Stimulated activated CD4-positive, alpha-beta T cell treated with anti-CD3 and anti-CD28 coated beads, TNF-alpha, amount 100 ng/mL, for 48 hours (primary cell): ENCODE data around the gene DNAH8.

ENCODE experiments used
- DNase-seq, 3 donors: peaks; one replicate each; pipeline ENCODE4 v3.0.0-alpha.2; 2020; ENCODE audit warnings: low read depth in 3 of 3

The DNAH8 gene

DNA sequence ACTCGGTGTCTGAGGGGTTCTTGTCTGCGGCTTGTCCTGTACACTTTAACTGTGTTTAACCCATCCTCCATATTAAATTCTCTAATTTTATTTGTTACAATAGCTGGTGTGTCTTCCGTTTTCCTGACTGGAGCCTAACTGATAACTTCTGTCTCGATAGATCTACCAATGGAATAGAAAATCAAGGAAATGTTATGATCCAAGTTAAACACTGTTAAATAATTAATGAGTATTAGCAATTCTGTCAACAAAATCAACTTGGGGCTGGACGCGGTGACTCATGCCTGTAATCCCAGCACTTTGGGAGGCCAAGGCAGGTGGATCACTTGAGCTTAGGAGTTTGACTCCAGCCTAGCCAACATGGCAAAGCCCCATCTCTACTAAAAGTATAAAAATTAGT lies 81.7 kb downstream of the DNAH8 start:
- no peak for DNase-seq

DNA sequence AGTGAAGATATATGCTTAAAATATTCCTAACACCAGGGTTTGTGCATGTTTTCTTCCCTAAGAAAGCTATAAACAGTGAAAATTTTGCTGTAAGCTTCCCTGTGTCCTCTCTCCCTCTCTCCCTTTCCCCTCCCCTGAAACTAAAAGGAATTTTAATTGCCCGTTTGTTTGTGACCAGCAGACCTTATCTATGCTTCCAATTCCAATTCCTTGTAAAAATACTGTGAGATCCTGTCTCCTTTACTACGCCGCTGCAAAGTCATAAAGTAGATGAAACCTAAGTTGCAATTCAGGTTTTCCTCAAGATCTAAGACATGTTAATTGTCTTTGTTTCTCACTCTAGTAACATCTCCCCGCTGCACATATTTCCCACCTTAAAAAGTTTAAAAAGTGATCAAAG lies 82.3 kb downstream of the DNAH8 start:
- no peak for DNase-seq

DNA sequence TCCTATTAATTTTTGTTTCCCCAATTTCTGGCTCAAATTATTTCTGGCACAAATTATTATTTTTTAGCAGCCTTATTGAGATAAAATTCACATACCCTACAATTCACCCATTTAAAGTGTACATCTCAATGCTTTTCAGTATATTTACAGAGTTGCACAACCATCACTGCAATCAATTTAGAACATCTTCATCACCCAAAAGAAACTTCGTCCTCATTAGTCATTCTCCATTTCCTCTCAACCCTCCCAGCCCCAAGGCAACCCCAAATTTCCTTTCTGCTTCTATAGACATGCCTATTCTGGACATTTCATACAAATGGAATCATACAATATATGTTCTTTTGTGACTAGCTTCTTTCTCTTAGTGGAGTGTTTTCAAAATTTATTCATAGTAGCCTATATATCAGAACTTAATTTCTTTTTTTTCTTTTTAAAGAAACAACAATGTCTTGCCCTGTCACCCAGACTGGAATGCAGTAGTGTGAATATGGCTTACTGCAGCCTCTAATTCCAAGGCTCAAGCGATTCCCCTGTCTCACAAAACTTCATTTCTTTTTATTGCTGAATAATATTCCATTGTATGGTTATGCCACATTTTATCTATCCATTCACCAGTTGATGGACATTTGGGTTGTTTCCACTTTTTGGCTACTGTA lies 84.5 kb downstream of the DNAH8 start:
- no peak for DNase-seq

DNA sequence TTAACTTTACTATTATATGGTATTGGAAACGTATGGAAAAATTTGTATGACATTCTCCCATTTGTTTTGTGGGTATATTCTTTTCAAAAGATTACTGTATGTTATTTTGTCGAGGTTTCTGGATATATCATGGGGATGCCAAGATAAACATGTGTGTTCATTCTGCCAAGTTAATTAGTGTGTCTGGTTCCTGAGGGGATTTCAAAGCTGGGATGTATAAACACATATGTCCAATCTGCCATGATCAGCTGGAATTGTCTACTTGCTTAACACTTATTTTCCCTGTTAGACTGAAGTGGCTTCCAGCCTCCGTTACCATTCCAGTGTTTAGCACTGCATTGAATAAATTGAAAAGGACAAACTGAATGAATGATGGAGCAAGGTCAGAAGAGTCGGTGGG lies 86.2 kb downstream of the DNAH8 start:
- DNase-seq: no peak

DNA sequence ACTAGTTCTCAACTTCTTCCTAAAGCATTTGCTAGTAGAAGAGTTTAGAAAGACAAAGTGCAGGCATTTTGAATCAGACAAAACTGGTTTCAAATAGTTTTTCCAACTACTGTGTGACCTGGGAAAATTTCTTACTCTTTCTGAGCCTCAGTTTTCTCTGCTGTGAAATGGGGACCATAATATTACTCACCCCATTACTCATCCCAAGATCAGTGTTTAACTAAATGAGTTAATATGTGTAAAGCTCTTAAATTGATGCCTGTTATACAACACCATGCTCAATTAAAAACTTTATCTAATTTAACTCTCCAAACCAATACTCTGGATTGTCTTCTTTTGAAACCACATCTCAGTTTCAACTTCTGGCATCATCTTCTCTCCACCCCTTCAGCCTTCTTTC lies 87.4 kb downstream of the DNAH8 start:
- no peak for DNase-seq

DNA sequence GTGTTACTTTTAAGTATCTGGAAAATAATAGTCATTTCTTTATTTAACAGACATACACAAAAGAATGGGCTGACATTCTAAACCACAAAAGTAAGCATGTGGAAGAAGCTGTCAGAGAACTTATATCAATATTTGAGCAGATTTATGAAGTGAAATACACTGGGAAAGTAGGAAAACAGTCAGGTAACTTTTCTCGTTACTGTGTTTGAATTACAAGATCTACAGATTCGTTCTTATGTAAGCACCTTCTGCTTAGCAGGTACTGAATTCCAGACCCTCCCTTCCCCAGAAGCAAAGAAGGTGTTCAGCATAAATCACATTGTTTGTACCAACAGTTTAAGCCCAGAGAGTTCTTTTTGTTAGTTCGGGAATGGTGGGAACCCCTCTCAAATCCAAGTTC lies 88.0 kb downstream of the DNAH8 start:
- DNase-seq: no peak

DNA sequence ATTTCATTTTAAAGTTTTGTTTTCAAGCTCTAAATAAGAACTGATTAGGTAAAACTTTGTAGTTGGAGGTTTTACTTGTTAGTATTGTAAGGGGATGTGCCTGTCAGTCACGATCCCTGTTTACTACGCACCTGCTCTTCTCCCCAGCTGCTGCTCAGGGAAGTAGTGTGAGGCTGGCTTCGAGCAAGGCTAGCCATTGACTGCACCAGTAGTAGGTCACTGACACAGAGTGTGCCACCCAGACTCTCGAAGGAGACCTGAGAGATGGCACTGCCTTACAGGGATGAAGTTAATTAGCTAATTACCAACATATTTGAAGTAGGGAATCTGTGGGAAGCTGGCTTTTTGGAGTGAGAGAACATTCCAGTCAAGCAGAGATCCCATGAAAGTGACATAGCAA lies 89.2 kb downstream of the DNAH8 start:
- DNase-seq: no peak

DNA sequence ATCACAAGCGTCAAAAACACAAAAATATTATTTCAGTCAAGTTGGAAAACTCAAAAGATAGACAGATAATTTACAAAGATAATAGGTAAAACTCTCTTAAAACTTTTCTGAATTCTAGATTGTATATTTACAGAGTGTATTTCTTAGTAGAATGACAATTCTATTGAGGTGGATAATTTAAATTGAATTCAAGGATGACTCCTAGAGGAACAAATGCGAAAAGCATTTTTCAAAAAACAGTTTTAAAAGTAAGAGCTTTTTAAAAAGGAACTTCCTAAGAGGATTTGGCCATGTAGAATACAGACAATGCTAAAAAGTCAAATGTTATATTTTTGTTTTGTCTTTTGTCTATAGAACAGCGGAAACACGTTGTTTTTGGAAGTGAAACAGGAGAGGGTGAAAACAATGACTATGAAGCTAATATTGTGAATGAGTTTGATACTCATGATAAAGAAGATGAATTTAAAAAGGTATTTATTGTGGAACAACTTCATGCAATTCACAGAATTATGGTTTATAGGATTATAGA lies 90.1 kb downstream of the DNAH8 start:
- DNase-seq: no peak

DNA sequence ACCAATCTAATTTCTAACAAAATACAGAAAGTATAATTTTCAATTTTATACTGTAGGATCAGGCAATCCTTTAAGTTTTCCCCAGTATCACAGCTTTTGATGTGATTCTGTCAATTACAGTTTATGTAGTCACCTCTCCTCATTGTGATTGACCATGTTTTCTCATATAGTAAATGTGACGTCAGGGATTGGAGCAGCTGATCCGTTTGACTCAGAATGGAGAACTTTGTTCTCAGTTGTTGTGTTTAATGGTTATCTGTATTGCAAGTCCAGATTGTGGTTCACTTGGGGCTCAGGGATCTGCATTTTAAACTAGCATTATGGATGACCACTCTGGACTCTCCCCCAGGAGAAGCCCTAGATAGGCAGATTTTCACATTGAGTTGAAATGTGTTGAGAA lies 90.6 kb downstream of the DNAH8 start:
- DNase-seq: no peak

DNA sequence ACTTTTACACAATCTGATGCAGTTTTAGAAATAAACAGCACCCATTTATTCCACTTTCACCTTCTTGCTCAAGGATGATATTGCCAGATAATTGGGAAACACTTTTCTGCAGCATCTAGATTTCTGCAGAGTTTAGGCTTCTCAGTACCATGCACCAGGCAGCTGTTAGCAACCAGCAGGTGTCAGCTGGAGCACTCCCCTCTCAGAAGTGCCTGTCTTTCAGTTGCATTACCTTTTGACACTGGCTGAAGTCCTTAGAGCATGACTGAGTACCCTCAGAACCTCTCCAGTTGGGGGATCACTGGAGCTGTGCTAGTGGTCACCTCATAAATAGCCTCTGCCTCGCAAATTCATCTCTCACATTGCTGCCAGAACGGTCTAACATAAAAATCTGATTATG lies 91.2 kb downstream of the DNAH8 start:
- DNase-seq: no peak

DNA sequence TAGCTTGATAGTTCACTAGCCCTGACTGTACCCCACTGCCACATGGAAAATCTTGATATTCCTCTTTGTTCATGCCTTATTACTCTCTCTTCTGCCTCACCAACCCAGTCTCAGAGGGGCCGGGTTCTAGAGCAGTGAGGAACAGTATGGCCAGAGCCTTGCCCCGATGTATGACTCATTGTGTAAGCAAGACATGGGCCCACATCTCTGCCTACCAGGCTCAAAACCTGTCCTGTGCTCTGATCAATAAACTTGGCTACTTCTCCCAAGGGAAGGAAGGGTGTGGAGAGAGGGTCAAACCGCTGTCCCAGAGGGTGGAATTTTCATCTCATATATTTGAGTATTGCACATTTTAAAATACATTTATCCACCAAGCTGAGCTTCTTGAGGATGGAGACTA lies 91.7 kb downstream of the DNAH8 start:
- DNase-seq: no peak

DNA sequence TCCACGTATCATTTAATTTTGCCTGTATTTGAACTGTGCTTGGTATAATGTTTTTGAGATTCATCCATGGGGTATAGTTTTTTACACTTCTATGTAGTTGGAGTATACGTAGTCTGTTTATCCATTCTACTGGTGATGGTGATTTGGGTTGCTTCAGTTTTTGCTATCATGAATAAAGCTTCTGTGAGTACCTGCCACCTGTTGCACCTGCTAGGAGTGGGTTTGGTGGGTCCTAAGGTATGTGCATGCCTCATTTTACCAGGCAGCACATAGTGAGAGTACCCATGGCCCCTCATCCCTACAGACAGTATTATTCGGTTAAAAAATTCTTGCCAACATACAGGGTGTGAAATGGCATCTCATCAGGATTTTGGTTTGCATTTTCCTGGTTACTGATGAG lies 92.9 kb downstream of the DNAH8 start:
- DNase-seq: no peak

DNA sequence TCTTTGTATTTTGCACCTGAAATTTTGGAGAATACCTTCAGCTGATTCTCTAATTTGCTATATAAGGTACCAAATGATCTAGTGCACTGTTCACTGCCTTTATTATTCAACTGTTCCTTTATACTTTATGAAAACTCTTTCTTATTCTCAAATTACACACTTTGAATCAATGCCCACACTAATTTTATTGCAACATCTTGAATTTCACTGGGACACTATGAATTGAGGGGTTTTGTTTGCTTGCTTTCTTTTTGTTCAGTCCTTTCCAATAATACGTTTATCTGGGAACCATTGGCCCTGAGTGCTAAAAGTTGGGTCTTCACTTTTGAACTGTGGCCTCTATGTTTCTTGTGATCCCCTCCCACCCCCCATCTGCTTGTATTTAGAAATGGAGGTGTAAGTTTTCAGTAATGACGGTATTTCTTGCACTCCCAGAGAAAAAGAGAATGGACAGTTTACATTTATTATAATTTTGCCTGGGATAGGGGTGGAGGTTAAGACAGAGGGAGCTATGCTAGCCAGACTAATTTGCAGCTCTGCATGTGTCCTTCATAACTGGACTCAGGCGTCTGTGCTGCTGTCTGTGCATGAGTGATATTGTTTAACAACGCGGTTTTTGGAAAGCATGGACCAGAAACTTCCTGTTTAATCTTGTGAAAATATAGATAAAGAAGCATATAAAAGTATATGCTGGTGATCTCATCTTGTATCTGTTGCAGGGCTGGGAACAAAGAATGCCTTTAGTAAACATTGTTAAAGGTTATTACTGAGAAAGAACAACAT lies 98.1 kb downstream of the DNAH8 start:
- no peak for DNase-seq

DNA sequence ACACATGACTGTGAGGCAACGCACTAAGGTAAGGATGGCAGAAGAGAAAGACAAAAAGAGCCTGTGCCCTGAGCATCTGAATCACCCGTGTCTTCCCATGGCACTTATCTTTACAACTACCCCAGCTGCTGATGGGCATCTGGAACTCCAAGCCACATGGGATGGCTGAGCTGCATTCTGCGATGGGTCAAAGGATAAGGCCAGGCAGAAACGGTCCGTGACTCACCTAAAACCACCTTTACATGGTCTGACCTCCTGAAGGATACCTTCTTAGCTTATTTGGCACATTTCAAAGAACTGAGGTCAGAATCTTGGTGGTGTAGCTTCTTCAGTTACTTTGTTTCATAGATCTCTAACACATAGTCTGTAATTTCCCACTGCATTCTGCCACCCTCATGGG lies 99.7 kb downstream of the DNAH8 start:
- no peak for DNase-seq

DNA sequence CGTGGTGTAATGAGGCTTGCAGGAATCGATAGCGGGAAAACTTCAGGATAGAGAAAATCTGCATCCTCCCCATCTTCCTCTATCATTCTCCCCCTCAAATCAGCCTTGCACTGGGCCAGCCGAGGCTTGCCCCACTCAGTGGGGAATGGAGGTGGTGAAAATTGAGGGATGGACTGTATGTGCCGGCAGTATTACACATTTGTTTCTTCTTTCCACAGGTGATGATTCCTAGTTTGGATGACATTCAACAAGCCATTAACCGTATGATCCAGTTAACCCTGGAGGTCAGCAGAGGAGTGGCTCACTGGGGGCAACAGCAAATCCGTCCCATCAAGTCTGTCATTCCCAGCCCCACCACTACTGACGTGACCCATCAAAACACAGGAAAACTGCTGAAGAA lies 100.1 kb downstream of the DNAH8 start:
- DNase-seq: no peak

DNA sequence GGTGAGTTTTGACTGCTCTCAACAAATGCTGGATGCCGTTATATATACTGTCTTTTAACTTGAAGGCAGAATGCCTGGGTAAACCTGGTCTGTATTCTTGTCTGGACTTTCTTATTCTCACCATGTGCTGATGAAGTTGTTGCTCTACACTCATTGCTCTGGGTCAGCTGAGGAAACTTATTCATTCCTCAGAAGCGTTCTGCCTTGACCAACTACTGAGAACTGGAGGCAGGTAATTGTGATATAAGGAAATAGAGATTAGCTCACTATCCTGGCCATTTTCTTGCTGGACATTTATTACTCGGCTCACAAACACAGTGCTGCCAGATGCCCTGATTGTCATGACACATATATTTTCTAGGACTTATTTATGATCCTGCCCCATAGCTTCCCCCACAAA lies 103.6 kb downstream of the DNAH8 start:
- no peak for DNase-seq

DNA sequence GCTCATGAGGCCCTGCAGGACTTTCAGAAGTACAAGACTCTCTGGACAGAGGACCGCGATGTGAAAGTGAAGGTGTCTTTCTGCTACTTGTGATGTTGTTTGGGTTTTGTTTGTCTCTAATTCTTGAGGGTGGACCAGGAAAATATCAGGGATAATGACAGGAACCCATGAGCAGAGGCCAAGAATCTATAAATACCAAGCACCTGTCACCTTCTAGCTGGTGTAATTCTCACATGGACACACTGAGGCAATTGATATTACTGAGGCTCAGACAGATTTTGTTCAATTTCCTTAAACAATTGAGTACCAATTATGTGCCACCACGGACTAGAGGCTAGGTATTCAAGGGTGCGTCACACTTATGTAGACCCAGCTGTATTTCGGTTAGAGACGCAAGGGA lies 107.9 kb downstream of the DNAH8 start:
- DNase-seq: no peak

DNA sequence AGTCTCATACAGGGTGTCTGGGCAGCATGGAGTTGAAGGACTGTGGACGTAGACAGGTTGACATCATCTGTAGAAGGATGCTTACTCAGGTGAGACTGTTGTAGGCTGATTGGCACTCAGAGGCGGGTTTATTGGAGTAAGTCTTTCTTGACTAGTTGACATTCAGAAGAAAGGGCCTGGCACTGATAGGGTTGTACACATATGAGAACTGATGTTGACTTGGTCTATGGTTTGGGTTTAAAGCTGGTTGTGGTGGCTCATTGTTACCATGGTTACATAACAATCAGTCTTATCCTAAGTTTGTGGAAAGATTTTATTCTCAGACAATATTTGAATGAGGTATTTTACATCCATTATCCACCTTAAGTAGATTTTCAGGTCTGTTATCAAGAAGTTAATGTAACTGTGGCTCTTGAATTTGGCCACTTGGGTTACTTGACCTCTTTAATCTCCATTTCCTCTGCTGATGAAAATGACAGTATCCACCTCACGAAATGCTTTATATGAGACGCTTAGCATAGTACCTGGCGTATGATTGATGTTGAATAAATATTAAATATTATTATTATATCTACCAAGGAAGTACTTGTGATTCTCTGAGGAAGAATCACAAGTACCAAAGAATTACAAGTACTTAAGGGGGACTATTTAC lies 109.3 kb downstream of the DNAH8 start:
- no peak for DNase-seq

DNA sequence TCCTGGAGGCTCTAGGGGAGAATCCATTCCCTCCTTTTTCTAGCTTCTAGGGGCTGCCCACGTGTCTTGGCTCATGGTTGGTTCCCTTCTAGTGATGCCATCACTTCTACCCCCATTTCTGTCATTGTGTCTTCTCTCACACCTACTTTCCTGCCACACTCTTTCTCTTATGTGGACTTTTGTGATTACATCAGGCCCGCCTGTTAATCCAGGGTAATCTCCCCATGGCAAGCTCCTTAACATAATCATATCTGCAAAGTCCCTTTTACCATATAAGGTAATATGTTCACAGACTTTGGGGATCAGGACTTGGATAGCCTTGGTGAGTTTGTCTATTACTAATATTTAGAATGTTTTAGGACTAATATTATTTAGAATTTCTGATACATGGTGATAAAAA lies 111.9 kb downstream of the DNAH8 start:
- DNase-seq: no peak

DNA sequence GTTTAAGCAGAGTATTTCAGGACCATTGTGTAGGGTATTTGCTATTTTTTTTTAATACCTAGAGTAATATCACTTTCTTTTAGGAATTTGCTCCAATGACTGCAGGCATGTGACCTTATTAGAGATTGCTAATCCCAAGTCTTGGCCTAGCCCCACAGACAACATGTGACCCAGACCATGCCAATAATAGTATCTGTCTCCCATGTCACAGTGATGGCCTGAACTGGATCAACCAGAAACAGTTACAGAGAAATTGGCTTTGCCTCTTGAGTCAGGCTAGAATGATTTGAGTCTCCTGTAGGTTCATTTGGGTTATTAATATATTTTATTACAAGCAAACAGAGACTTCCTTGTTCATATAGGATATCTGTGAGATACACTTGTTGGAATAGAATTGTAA lies 116.8 kb downstream of the DNAH8 start:
- DNase-seq: no peak

DNA sequence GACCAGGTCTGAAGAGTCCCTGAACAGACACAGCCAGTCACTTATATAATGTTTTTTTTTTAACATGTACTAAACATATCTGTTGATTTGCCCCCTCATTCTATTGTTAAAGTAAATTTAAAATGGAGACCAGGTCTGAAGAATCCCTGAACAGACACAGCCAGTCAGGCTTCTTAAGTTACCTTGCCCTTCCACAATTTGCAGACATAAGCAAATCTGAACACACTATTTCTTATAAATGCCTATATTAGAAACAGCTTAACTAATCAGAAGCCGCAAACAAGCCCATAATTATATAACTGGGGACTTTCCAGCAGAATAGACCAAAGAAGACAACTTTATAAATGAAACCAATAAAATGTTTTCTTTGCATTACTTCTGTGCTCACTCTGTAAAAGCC lies 118.2 kb downstream of the DNAH8 start:
- DNase-seq: no peak

DNA sequence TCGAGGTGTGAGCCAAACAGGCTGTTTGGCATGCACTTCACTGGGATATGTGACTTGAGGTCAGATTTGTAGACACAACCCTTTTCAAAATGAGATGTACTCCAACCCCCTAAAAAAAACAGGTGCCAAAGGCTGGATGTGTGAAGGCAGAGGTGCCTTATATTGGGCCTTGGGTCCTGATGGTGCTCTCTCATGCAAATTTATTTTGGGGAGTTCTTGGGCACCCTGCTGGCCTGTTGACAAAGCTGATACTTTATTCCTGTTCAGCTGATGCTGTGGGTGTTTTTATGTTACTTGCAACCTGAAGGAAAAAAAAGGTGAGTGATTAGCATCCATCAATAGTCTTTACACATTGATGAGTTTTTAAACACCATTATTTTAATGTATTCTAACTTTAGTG lies 121.5 kb downstream of the DNAH8 start:
- DNase-seq: no peak

DNA sequence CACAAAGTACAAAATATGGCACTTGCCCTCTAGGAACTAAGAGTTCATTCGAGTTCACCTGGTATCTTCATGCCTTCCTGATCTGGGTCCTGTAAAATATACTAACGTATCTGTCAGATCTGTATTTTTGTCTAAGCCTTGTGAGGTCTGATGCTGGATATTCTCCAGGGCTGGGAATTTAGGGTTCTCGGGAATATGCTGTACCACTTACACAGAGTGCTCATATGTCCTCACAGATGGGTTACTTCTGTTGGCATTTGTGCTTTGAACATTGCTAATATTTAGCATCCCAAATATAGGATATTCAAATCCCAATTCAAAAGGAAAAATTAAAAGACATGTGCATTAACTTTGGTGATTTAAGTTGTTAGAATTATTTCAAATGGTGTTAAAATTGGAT lies 122.0 kb downstream of the DNAH8 start:
- no peak for DNase-seq
